WTC11 (cell line): ENCODE measurements around the gene R3HDM1. TPM values are rescaled to one million over a fixed set of nuclear protein-coding genes. Genes with fewer than 3 reads are reported as not detected.
"Not testable (repeated sequence)": the region's sequence is repeated elsewhere in the genome, so short reads cannot be mapped to it uniquely, and the experiment has no call there.

Source experiments
- ATAC-seq: fragments of 200-7000 bp; cut with Tn5 transposase; 2 replicates; pipeline ENCODE4 v1.10.0; 2021; ENCODE audit warnings: mild to moderate bottlenecking, moderate library complexity
- CTCF ChIA-PET: fragments of 300-600 bp; sonication (Branson Sonifier 250); formaldehyde crosslinking; loops from one replicate; lab custom pipeline; 2021; ENCODE audit warnings: antibody characterized with exemption; lab: Charles Lee
- POLR2A ChIA-PET: fragments of 350-600 bp; sonication (Branson Sonifier 250); formaldehyde crosslinking; loops from one replicate; lab custom pipeline; 2021; ENCODE audit warnings: antibody characterized with exemption; lab: Charles Lee
- DNase-seq: peaks from one replicate; pipeline ENCODE4 v3.0.0; 2021; ENCODE audit warnings: low spot score
- H3K27ac Mint-ChIP-seq: 2 replicates; pipeline ENCODE4 v1.8.0; 2021; ENCODE audit warnings: mixed read lengths
- H3K27me3 Mint-ChIP-seq: 2 replicates; pipeline ENCODE4 v1.8.0; 2021; ENCODE audit warnings: low read depth, mild to moderate bottlenecking, moderate library complexity, mixed read lengths
- H3K36me3 Mint-ChIP-seq: 2 replicates; pipeline ENCODE4 v1.8.0; 2021; ENCODE audit warnings: mixed read lengths
- H3K4me1 Mint-ChIP-seq: 2 replicates; pipeline ENCODE4 v1.8.0; 2022; ENCODE audit warnings: mixed read lengths
- H3K4me3 Mint-ChIP-seq: 2 replicates; pipeline ENCODE4 v1.8.0; 2021; ENCODE audit warnings: mild to moderate bottlenecking, moderate library complexity, mixed read lengths
- H3K9me3 Mint-ChIP-seq: 2 replicates; pipeline ENCODE4 v1.8.0; 2021; ENCODE audit warnings: mixed read lengths
- AR ChIP-seq: fragments of 250-450 bp; sonication (Bioruptor Pico); IDR thresholded peaks from 2 replicates; pipeline ENCODE4 v1.9.0; 2021; ENCODE audit warnings: mild to moderate bottlenecking
- ATF3 ChIP-seq: sonication (generic); formaldehyde crosslinking; conservative IDR thresholded peaks from 2 replicates; pipeline ENCODE4 v1.8.1; 2022; ENCODE audit warnings: mild to moderate bottlenecking, missing genetic modification reagents
- CREM ChIP-seq: sonication (generic); formaldehyde crosslinking; IDR thresholded peaks from 2 replicates; pipeline ENCODE4 v1.8.1; 2022; ENCODE audit warnings: mild to moderate bottlenecking, missing genetic modification reagents, moderate library complexity
- ELF4 ChIP-seq: sonication (generic); formaldehyde crosslinking; IDR thresholded peaks from 2 replicates; pipeline ENCODE4 v1.8.1; 2022; ENCODE audit warnings: low read depth, mild to moderate bottlenecking, moderate library complexity, missing genetic modification reagents
- GABPB1 ChIP-seq: sonication (generic); formaldehyde crosslinking; IDR thresholded peaks from 2 replicates; pipeline ENCODE4 v1.8.1; 2023; ENCODE audit warnings: mild to moderate bottlenecking, missing genetic modification reagents
- GTF2I ChIP-seq: fragments of 250-450 bp; sonication (Bioruptor Pico); conservative IDR thresholded peaks from 2 replicates; pipeline ENCODE4 v1.4.0; 2021; ENCODE audit warnings: mild to moderate bottlenecking
- IRF1 ChIP-seq: sonication (generic); formaldehyde crosslinking; IDR thresholded peaks from 2 replicates; pipeline ENCODE4 v1.8.0; 2023; ENCODE audit warnings: missing genetic modification reagents
- MAX ChIP-seq: sonication (generic); formaldehyde crosslinking; IDR thresholded peaks from 2 replicates; pipeline ENCODE4 v1.8.0; 2022; ENCODE audit warnings: mild to moderate bottlenecking, missing genetic modification reagents
- NR2C2 ChIP-seq: sonication (generic); formaldehyde crosslinking; IDR thresholded peaks from 2 replicates; pipeline ENCODE4 v1.8.0; 2022; ENCODE audit warnings: mild to moderate bottlenecking, missing genetic modification reagents
- OVOL2 ChIP-seq: fragments of 250-450 bp; sonication (Bioruptor Pico); IDR thresholded peaks from 2 replicates; pipeline ENCODE4 v1.9.0; 2021; ENCODE audit warnings: mild to moderate bottlenecking, borderline replicate concordance
- USF2 ChIP-seq: sonication (generic); formaldehyde crosslinking; IDR thresholded peaks from 2 replicates; pipeline ENCODE4 v1.8.1; 2023; ENCODE audit warnings: mild to moderate bottlenecking, missing genetic modification reagents, moderate library complexity
- ZBTB43 ChIP-seq: sonication (generic); formaldehyde crosslinking; IDR thresholded peaks from 2 replicates; pipeline ENCODE4 v1.8.1; 2023; ENCODE audit warnings: mild to moderate bottlenecking, missing genetic modification reagents
- total RNA-seq: library from RNA; stranded (reverse); gene quantifications from 3 replicates; pipeline ENCODE4 v1.2.3, GENCODE V29; 2021

Gene R3HDM1
- total RNA-seq, 1 experiment from 2014 or later = 58.4 TPM

- DNase-seq (no peak), ATAC-seq (no peak)
- no peak overlapping the region for H3K4me3 Mint-ChIP-seq
- ChIA-PET CTCF (no interaction called here), POLR2A (no interaction called here)
- peaks cover 36% of the 10 kb centered on the region for H3K36me3 Mint-ChIP-seq
- H3K4me1 Mint-ChIP-seq = no peaks in the 10 kb centered on the region
- H3K9me3 Mint-ChIP-seq = peaks cover 22% of the 10 kb centered on the region
- H3K27me3 Mint-ChIP-seq = peaks cover 4% of the 10 kb centered on the region; the same call in 1 of the 2 replicates
- TF ChIP-seq MAX (no peak), ATF3 (CRISPR knock-in tag) (no peak), AR (CRISPR knock-in tag) (no peak), ZBTB43 (CRISPR knock-in tag) (no peak), GABPB1 (CRISPR knock-in tag) (no peak), ELF4 (CRISPR knock-in tag) (no peak), OVOL2 (no peak), CREM (CRISPR knock-in tag) (no peak), NR2C2 (CRISPR knock-in tag) (no peak), USF2 (no peak), IRF1 (CRISPR knock-in tag) (no peak), GTF2I (CRISPR knock-in tag) (no peak)
- H3K27ac Mint-ChIP-seq = no peak overlapping the region
Observed at GRCh38 chr2:135494503-135494902, 36.8 kb upstream of the R3HDM1 start.

- ChIA-PET CTCF (no interaction called here), POLR2A (no interaction called here)
- Mint-ChIP-seq H3K4me1 (no peaks in the 10 kb centered on the region), H3K27me3 (peaks cover 4% of the 10 kb centered on the region; the same call in 1 of the 2 replicates), H3K36me3 (peaks cover 40% of the 10 kb centered on the region), H3K27ac (no peak overlapping the region), H3K4me3 (no peak overlapping the region), H3K9me3 (peaks cover 27% of the 10 kb centered on the region)
- ATAC-seq (no peak), DNase-seq (no peak)
- TF ChIP-seq ZBTB43 (CRISPR knock-in tag) (no peak), AR (CRISPR knock-in tag) (no peak)
Observed at GRCh38 chr2:135494917-135495316, 36.4 kb upstream of the R3HDM1 start.

GRCh38 chr2:135498588-135498987 lies 32.7 kb upstream of the R3HDM1 start:
- CTCF ChIA-PET = not testable (repeated sequence)
- peaks cover 69% of the 10 kb centered on the region for H3K36me3 Mint-ChIP-seq

More at GRCh38 chr2:135498588-135498987, 32.7 kb upstream of the R3HDM1 start:
- H3K4me1 Mint-ChIP-seq, POLR2A ChIA-PET, H3K27me3 Mint-ChIP-seq, DNase-seq, H3K4me3 Mint-ChIP-seq, H3K27ac Mint-ChIP-seq, ATAC-seq: not testable (repeated sequence)
- H3K9me3 Mint-ChIP-seq = peaks cover 53% of the 10 kb centered on the region
